Measurements from ENCODE around the gene SLC29A3. TPM values are rescaled to one million over a fixed set of nuclear protein-coding genes. Genes with fewer than 3 reads are reported as not detected.

Gene SLC29A3
- polyA plus RNA-seq, 1 of the 3 experiments (the other 2 are of a cell fraction) = 3.8 TPM

- Histone ChIP-seq H3K4me3 (ENCODE audit: low read depth in 2 of 2, low read length in 1 of 2) (no peak overlapping the region), H3K27ac (ENCODE audit: low read depth in 2 of 2, low read length in 1 of 2) (peak overlapping the region in 1 of 2 experiments; percentile 25; a peak in 1 of 4 replicates), H3K9me3 (no peaks in the 10 kb centered on the region), H3K9ac (no peak overlapping the region), H3K4me1 (ENCODE audit: control insufficient read depth in 1 of 2, insufficient read depth in 2 of 2, low read depth in 1 of 2, low read length in 1 of 2) (no peaks in the 10 kb centered on the region; a peak in 1 of 4 replicates), H4K20me1 (ENCODE audit: insufficient read depth) (peaks cover 21% of the 10 kb centered on the region), H3K27me3 (ENCODE audit: insufficient read depth) (no peaks in the 10 kb centered on the region), H3K36me3 (replicated peaks in 1 of 2; ENCODE audit: control insufficient read depth in 1 of 2, insufficient read depth in 2 of 2, low read length in 1 of 2) (peaks cover 22 to 25% of the 10 kb centered on the region in 2 experiments), H3K4me2 (no peak overlapping the region), H3K9me2 (no peaks in the 10 kb centered on the region), H2AFZ (ENCODE audit: low read depth) (no peak overlapping the region), H3K79me2 (ENCODE audit: insufficient read depth) (no peaks in the 10 kb centered on the region), H3F3A (replicated peaks; ENCODE audit: insufficient read depth) (peaks cover 3% of the 10 kb centered on the region)
- CTCF ChIA-PET = interaction anchor here (1.2 to 1.5 kb wide), 3 partner anchors 11 to 407 kb away, joined by 4 to 8 read pairs (median 7); no protein-coding TSS in a partner anchor
- no peak for DNase-seq
- no peak for TF ChIP-seq RXRA (IDR thresholded peaks at IDR 0.05; ENCODE audit: borderline replicate concordance, low read depth)
- TF ChIP-seq USF1 (IDR thresholded peaks at IDR 0.05; ENCODE audit: borderline replicate concordance, low read depth) = no peak
- TF ChIP-seq REST (IDR thresholded peaks at IDR 0.05; ENCODE audit: low read depth, low read length) = no peak
- no peak for TF ChIP-seq EP300 (IDR thresholded peaks at IDR 0.05; ENCODE audit: borderline replicate concordance in 1 of 2, low read depth in 1 of 2, low read length in 1 of 2)
- TF ChIP-seq, protein P1, sequence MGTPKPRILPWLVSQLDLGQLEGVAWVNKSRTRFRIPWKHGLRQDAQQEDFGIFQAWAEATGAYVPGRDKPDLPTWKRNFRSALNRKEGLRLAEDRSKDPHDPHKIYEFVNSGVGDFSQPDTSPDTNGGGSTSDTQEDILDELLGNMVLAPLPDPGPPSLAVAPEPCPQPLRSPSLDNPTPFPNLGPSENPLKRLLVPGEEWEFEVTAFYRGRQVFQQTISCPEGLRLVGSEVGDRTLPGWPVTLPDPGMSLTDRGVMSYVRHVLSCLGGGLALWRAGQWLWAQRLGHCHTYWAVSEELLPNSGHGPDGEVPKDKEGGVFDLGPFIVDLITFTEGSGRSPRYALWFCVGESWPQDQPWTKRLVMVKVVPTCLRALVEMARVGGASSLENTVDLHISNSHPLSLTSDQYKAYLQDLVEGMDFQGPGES (IDR thresholded peaks at IDR 0.05; ENCODE audit: low read depth, low read length) = no peak
- no peak for TF ChIP-seq EZH2phosphoT487 (IDR thresholded peaks at IDR 0.05; ENCODE audit: borderline replicate concordance, low read depth)
- no peak for TF ChIP-seq SIN3A (IDR thresholded peaks at IDR 0.05; ENCODE audit: borderline replicate concordance, low read depth, low read length)
- TF ChIP-seq SMC3 (IDR thresholded peaks at IDR 0.05; ENCODE audit: low read depth, low read length) = no peak
- no peak for TF ChIP-seq CHD2 (IDR thresholded peaks at IDR 0.05; ENCODE audit: low read length, partially characterized antibody)
- TF ChIP-seq, protein P2, sequence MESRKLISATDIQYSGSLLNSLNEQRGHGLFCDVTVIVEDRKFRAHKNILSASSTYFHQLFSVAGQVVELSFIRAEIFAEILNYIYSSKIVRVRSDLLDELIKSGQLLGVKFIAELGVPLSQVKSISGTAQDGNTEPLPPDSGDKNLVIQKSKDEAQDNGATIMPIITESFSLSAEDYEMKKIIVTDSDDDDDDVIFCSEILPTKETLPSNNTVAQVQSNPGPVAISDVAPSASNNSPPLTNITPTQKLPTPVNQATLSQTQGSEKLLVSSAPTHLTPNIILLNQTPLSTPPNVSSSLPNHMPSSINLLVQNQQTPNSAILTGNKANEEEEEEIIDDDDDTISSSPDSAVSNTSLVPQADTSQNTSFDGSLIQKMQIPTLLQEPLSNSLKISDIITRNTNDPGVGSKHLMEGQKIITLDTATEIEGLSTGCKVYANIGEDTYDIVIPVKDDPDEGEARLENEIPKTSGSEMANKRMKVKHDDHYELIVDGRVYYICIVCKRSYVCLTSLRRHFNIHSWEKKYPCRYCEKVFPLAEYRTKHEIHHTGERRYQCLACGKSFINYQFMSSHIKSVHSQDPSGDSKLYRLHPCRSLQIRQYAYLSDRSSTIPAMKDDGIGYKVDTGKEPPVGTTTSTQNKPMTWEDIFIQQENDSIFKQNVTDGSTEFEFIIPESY (IDR thresholded peaks at IDR 0.05; ENCODE audit: borderline replicate concordance, low read depth) = no peak
- no peak for TF ChIP-seq RAD21 (IDR thresholded peaks at IDR 0.05; ENCODE audit: low read length)
- no peak for TF ChIP-seq GATA2 (CRISPR knock-in tag; IDR thresholded peaks at IDR 0.05)
- no peak for TF ChIP-seq NFIC (IDR thresholded peaks at IDR 0.05; ENCODE audit: borderline replicate concordance)
- no peak for TF ChIP-seq TCF12 (IDR thresholded peaks at IDR 0.05)
- TF ChIP-seq FOXM1 (IDR thresholded peaks at IDR 0.05; ENCODE audit: low read depth) = no peak
- no peak for TF ChIP-seq MAX (IDR thresholded peaks at IDR 0.05; ENCODE audit: low read depth)
- TF ChIP-seq ELF1 (IDR thresholded peaks at IDR 0.05) = no peak
- POLR2A ChIA-PET = no interaction called here
- 94% methylated on average over 8 of the region's 12 CpGs for WGBS (ENCODE audit: low lambda C conversion rate)
These were observed 17.6 kb upstream of the SLC29A3 start for GRCh38 chr10:71301371-71301916.

Data from SK-N-SH (cell line).